Suprapubic skin (tissue), 3 donors: ENCODE results near the gene TRAIP.

Source experiments
- CTCF ChIP-seq, 2 donors: fragments of 200-600 bp in 1 of 2; fragments of 450-650 bp in 1 of 2; sonication (generic) in 1 of 2; IDR thresholded peaks; one replicate each; pipeline ENCODE4 v1.5.1; 2016 to 2019; ENCODE audit warnings: antibody characterized with exemption in 2 of 2, mild to moderate bottlenecking in 1 of 2, moderate library complexity in 1 of 2
- EP300 ChIP-seq: sonication (generic); formaldehyde crosslinking; IDR thresholded peaks from one replicate; pipeline ENCODE4 v1.6.1; 2017; ENCODE audit warnings: antibody characterized with exemption
- POLR2A ChIP-seq, 2 donors: fragments of 450-650 bp; IDR thresholded peaks; one replicate each; pipeline ENCODE4 v1.6.1; 2017; ENCODE audit warnings: antibody characterized with exemption in 2 of 2, mild to moderate bottlenecking in 2 of 2, moderate library complexity in 2 of 2

GRCh38 chr3:49902511-49903345 lies 46.4 kb upstream of the TRAIP start:
- TF ChIP-seq CTCF (IDR thresholded peaks at IDR 0.05) (no peak), POLR2A (IDR thresholded peaks at IDR 0.05) (no peak), EP300 (no peak)
